Measurements from ENCODE around the gene GUCA2B.
A peak's percentile ranks its signal among the peaks of the same experiment; 100 is the strongest.

Gene GUCA2B

GRCh38 chr1:42168391-42168670, 15.1 kb downstream of the GUCA2B start:
- FAIRE-seq, result no peak

- no peak for FAIRE-seq
These were observed 15.6 kb downstream of the GUCA2B start for GRCh38 chr1:42168763-42169162.

GRCh38 chr1:42170779-42171621, 17.8 kb downstream of the GUCA2B start:
- FAIRE-seq, result no peak

- no peak for FAIRE-seq
These were observed 18.6 kb downstream of the GUCA2B start for GRCh38 chr1:42171679-42172266.

- FAIRE-seq, result no peak
These were observed 19.3 kb downstream of the GUCA2B start for GRCh38 chr1:42172381-42173133.

GRCh38 chr1:42173155-42173933, 20.1 kb downstream of the GUCA2B start:
- peak; percentile 3 for FAIRE-seq

GRCh38 chr1:42173961-42174735, 20.9 kb downstream of the GUCA2B start:
- no peak for FAIRE-seq

GRCh38 chr1:42175314-42176054, 22.3 kb downstream of the GUCA2B start:
- no peak for FAIRE-seq

GRCh38 chr1:42176902-42177519, 23.8 kb downstream of the GUCA2B start:
- FAIRE-seq, result no peak

GRCh38 chr1:42177541-42177981, 24.4 kb downstream of the GUCA2B start:
- no peak for FAIRE-seq

GRCh38 chr1:42178249-42178648, 25.0 kb downstream of the GUCA2B start:
- FAIRE-seq, result no peak

GRCh38 chr1:42179275-42179674, 26.1 kb downstream of the GUCA2B start:
- FAIRE-seq, result no peak

GRCh38 chr1:42179900-42180329, 26.7 kb downstream of the GUCA2B start:
- FAIRE-seq, result no peak

GRCh38 chr1:42181687-42182086, 28.5 kb downstream of the GUCA2B start:
- FAIRE-seq, result no peak

GRCh38 chr1:42183210-42183956, 30.2 kb downstream of the GUCA2B start:
- FAIRE-seq, result no peak

- FAIRE-seq, result no peak
These were observed 30.7 kb downstream of the GUCA2B start for GRCh38 chr1:42183957-42184268.

GRCh38 chr1:42184616-42185015, 31.4 kb downstream of the GUCA2B start:
- FAIRE-seq, result no peak

GRCh38 chr1:42186152-42186551, 32.9 kb downstream of the GUCA2B start:
- no peak for FAIRE-seq

- no peak for FAIRE-seq
These were observed 37.0 kb downstream of the GUCA2B start for GRCh38 chr1:42189931-42190853.

Measured in TTC549 (cell line).